NCI-H1436 (cell line): ENCODE results near the gene GM2A.

ENCODE experiments used
- DNase-seq: peaks from one replicate; lab custom pipeline; 2025; lab: John Stamatoyannopoulos, UW

The GM2A gene

GRCh38 chr5:151252762-151253604 lies at the start of gene GM2A:
Gene GM2A (plus strand): TSS chr5:151253185. CDS start chr5:151253217, 32 bp downstream.
- peak; percentile 97 for DNase-seq

- no peak for DNase-seq
Measured at GRCh38 chr5:151204051-151204450, 48.9 kb upstream of the GM2A start.

- DNase-seq = no peak
Measured at GRCh38 chr5:151205411-151205810, 47.6 kb upstream of the GM2A start.

- DNase-seq = no peak
Measured at GRCh38 chr5:151208481-151208914, 44.5 kb upstream of the GM2A start.

- DNase-seq = no peak
Measured at GRCh38 chr5:151212406-151212798, 40.6 kb upstream of the GM2A start.

- DNase-seq = no peak
Measured at GRCh38 chr5:151213803-151214613, 39.0 kb upstream of the GM2A start.

- no peak for DNase-seq
Measured at GRCh38 chr5:151214614-151215545, 38.1 kb upstream of the GM2A start.

GRCh38 chr5:151215546-151215880 lies 37.5 kb upstream of the GM2A start:
- no peak for DNase-seq

GRCh38 chr5:151216781-151217180 lies 36.2 kb upstream of the GM2A start:
- DNase-seq = no peak

GRCh38 chr5:151218177-151218576 lies 34.8 kb upstream of the GM2A start:
- DNase-seq = no peak

GRCh38 chr5:151219138-151219537 lies 33.8 kb upstream of the GM2A start:
- DNase-seq = no peak

- DNase-seq = no peak
Measured at GRCh38 chr5:151219789-151220188, 33.2 kb upstream of the GM2A start.

GRCh38 chr5:151221574-151221973 lies 31.4 kb upstream of the GM2A start:
- DNase-seq = no peak

GRCh38 chr5:151222054-151222789 lies 30.8 kb upstream of the GM2A start:
- DNase-seq = no peak

GRCh38 chr5:151222790-151223446 lies 30.1 kb upstream of the GM2A start:
- DNase-seq = no peak

- peak; percentile 20 for DNase-seq
Measured at GRCh38 chr5:151223447-151224264, 29.3 kb upstream of the GM2A start, which contains the start of gene CCDC69. Gene CCDC69 (minus strand): TSS chr5:151224092. CDS start chr5:151223970, 122 bp downstream.

GRCh38 chr5:151224372-151224771 lies 28.6 kb upstream of the GM2A start:
- no peak for DNase-seq

GRCh38 chr5:151225071-151225470 lies 27.9 kb upstream of the GM2A start:
- no peak for DNase-seq

GRCh38 chr5:151225475-151225874 lies 27.5 kb upstream of the GM2A start:
- no peak for DNase-seq

- DNase-seq = no peak
Measured at GRCh38 chr5:151227918-151228447, 25.0 kb upstream of the GM2A start.
